Immature natural killer cell (primary cell): Measurements from ENCODE around the gene AP3B1. TPM values are rescaled to one million over a fixed set of nuclear protein-coding genes. Genes with fewer than 3 reads are reported as not detected.
A peak's percentile ranks its signal among the peaks of the same experiment; 100 is the strongest.

Experiments
- DNase-seq, 3 donors: peaks; one replicate each; pipeline ENCODE4 v3.0.0; 2022; ENCODE audit warnings: mixed read lengths in 1 of 3
- H3K27ac Mint-ChIP-seq, 6 donors: one replicate each; pipeline ENCODE4 v1.8.0; 2020; ENCODE audit warnings: mixed read lengths in 6 of 6, mild to moderate bottlenecking in 5 of 6, inconsistent platforms in 4 of 6, moderate library complexity in 3 of 6
- H3K27me3 Mint-ChIP-seq, 3 donors: one replicate each; pipeline ENCODE4 v1.8.0; 2020 to 2021; ENCODE audit warnings: low read depth in 3 of 3, mild to moderate bottlenecking in 3 of 3, mixed read lengths in 3 of 3, moderate library complexity in 3 of 3, inconsistent platforms in 1 of 3
- H3K36me3 Mint-ChIP-seq, 3 donors: one replicate each; pipeline ENCODE4 v1.8.0; 2020; ENCODE audit warnings: mixed read lengths in 3 of 3, inconsistent platforms in 2 of 3, mild to moderate bottlenecking in 2 of 3
- H3K4me1 Mint-ChIP-seq, 2 donors: one replicate each; pipeline ENCODE4 v1.8.0; 2020; ENCODE audit warnings: inconsistent platforms in 2 of 2, mild to moderate bottlenecking in 2 of 2, mixed read lengths in 2 of 2, moderate library complexity in 1 of 2
- H3K4me3 Mint-ChIP-seq, 5 donors: one replicate each; pipeline ENCODE4 v1.8.0; 2020; ENCODE audit warnings: mild to moderate bottlenecking in 5 of 5, mixed read lengths in 5 of 5, inconsistent platforms in 3 of 5, moderate library complexity in 3 of 5
- H3K9me3 Mint-ChIP-seq, 6 donors: one replicate each; pipeline ENCODE4 v1.8.0; 2020; ENCODE audit warnings: mild to moderate bottlenecking in 6 of 6, mixed read lengths in 6 of 6, inconsistent platforms in 4 of 6, moderate library complexity in 3 of 6
- polyA plus RNA-seq, 3 donors: library from polyadenylated mRNA; unstranded; fragments of 300-500 nt; fragmentation: Illumina TruSeq; gene quantifications; one replicate each; pipeline ENCODE4 v1.2.3, GENCODE V29; 2021

Gene AP3B1
- polyA plus RNA-seq, 3 donors from 2014 or later, result 11.6 to 31.7 (median 19.2) TPM

- DNase-seq, result no peak
- H3K27me3 Mint-ChIP-seq, result peaks cover 5 to 23% (median 13%) of the 10 kb centered on the region in 3 donors
- H3K4me1 Mint-ChIP-seq, result peaks cover 6 to 22% of the 10 kb centered on the region in 2 donors
- H3K27ac Mint-ChIP-seq, result no peak overlapping the region
- peaks cover 0 to 2% (median 0%) of the 10 kb centered on the region in 6 donors for H3K9me3 Mint-ChIP-seq
- peaks cover 0 to 12% (median 0%) of the 10 kb centered on the region in 3 donors for H3K36me3 Mint-ChIP-seq
- no peak overlapping the region for H3K4me3 Mint-ChIP-seq
Observed at GRCh38 chr5:77963795-77964194, 330.7 kb downstream of the AP3B1 start.

GRCh38 chr5:77960863-77961396, 333.6 kb downstream of the AP3B1 start:
- H3K4me1 Mint-ChIP-seq, result peaks cover 6 to 27% of the 10 kb centered on the region in 2 donors

GRCh38 chr5:77960305-77960704, 334.2 kb downstream of the AP3B1 start:
- peaks cover 0 to 5% (median 0%) of the 10 kb centered on the region in 3 donors for H3K36me3 Mint-ChIP-seq
- no peaks in the 10 kb centered on the region for H3K9me3 Mint-ChIP-seq
- DNase-seq, result no peak
- H3K4me3 Mint-ChIP-seq, result no peak overlapping the region
- peaks cover 6 to 27% of the 10 kb centered on the region in 2 donors for H3K4me1 Mint-ChIP-seq
- peaks cover 5 to 29% (median 19%) of the 10 kb centered on the region in 3 donors for H3K27me3 Mint-ChIP-seq
- H3K27ac Mint-ChIP-seq, result no peak overlapping the region

More at GRCh38 chr5:77960863-77961396, 333.6 kb downstream of the AP3B1 start:
- Mint-ChIP-seq H3K4me3 (peak overlapping the region in 1 of 5 donors; percentile 23), H3K27ac (no peak overlapping the region), H3K27me3 (peaks cover 5 to 29% (median 22%) of the 10 kb centered on the region in 3 donors), H3K9me3 (no peaks in the 10 kb centered on the region), H3K36me3 (peaks cover 0 to 5% (median 0%) of the 10 kb centered on the region in 3 donors)
- DNase-seq, result peak in 2 of 3 donors; percentile 19 to 32

DNA sequence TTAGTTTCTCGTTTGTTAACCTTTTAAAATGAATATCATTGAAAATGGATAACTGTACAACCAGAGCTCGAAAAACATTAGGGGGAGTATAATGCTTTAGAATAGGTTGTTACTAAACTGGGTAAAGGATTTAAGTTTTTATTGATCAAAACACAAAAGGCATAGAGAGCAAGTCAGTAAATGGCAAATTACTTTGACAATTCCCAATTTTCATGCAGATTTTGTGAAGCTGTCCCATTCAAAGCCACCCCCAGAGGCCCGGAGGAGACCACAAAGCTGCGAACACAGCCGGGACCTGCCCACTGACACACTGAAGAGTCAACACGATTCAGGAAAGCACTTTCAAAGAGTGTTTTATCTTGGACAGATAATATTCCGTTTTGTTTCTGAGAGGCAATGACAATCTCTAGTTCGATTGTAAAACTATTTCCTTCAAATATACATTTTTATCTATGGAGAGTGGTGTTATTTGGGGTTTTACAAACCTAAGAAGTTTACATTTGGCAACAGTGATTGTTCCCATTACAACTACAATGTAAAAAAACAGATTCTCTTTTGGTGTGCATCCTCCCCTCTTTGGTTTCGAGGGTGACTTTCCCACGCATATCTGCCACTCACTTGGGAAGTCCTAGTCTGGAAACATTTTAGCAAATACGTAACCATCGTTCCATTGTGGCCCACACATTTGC, 335.7 kb downstream of the AP3B1 start:
- H3K9me3 Mint-ChIP-seq, result no peaks in the 10 kb centered on the region
- no peaks in the 10 kb centered on the region for H3K36me3 Mint-ChIP-seq
- no peak overlapping the region for H3K4me3 Mint-ChIP-seq
- peaks cover 6 to 27% of the 10 kb centered on the region in 2 donors for H3K4me1 Mint-ChIP-seq
- peaks cover 5 to 28% (median 19%) of the 10 kb centered on the region in 3 donors for H3K27me3 Mint-ChIP-seq
- no peak overlapping the region for H3K27ac Mint-ChIP-seq
- no peak for DNase-seq

DNA sequence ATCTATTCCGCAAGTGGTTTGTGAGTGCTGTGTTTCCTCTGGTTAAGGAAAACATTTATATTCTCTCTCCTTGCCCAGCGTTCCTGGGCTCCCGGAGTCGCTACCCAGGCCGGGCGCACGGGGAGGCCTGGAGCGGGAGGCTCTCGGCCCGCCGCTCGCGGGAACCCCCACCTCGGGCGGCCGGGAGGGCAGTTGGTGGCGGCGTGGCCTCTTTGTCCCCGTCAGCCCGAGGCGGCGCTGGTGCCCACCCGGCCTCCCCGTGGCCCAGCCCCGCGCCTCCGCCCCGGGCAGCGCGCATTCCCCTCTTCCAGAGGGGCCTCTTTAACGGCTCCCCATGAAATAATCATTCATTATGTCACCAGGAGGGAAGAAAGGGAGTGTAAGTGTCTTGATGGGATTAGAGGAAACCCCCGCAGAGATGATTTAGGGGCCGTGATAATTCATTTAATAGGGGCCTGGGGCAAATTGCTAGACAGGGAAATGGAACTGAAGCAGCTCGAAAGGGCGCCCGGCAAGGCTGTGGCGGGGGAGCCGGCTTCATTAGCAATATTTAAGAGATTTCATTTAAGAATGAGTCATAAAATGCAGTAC, 336.5 kb downstream of the AP3B1 start:
- Mint-ChIP-seq H3K9me3 (no peaks in the 10 kb centered on the region), H3K36me3 (no peaks in the 10 kb centered on the region), H3K27ac (no peak overlapping the region), H3K4me1 (peaks cover 6 to 27% of the 10 kb centered on the region in 2 donors), H3K4me3 (no peak overlapping the region), H3K27me3 (peaks cover 5 to 28% (median 19%) of the 10 kb centered on the region in 3 donors)
- no peak for DNase-seq

DNA sequence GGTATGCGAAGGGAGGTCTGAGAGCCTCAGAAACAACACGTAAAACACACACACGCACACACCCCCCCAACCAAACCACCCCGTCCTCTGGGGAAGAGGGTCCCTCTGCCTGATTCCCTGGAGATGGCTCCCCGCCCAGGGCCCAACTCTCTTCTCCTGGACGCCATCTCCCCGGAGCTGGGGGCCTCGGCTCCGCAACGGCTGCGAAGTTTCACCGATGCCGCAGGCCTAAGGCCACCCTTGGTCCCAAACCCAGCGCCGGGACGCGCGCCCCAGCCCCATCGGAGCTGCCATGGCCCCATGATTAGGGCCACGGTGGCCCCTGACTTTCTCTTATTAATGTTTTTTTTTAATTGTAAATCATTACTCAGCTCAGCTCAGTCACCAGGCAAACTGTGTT, 337.0 kb downstream of the AP3B1 start:
- H3K4me3 Mint-ChIP-seq, result no peak overlapping the region
- H3K27me3 Mint-ChIP-seq, result peaks cover 4 to 30% (median 19%) of the 10 kb centered on the region in 3 donors
- peaks cover 6 to 27% of the 10 kb centered on the region in 2 donors for H3K4me1 Mint-ChIP-seq
- no peaks in the 10 kb centered on the region for H3K36me3 Mint-ChIP-seq
- H3K9me3 Mint-ChIP-seq, result no peaks in the 10 kb centered on the region
- DNase-seq, result no peak
- no peak overlapping the region for H3K27ac Mint-ChIP-seq

- Mint-ChIP-seq H3K27ac (no peak overlapping the region), H3K36me3 (no peaks in the 10 kb centered on the region), H3K4me1 (peaks cover 6 to 27% of the 10 kb centered on the region in 2 donors), H3K4me3 (no peak overlapping the region), H3K9me3 (no peaks in the 10 kb centered on the region), H3K27me3 (peaks cover 7 to 28% (median 19%) of the 10 kb centered on the region in 3 donors)
- DNase-seq, result no peak
Observed at GRCh38 chr5:77957081-77957480, 337.4 kb downstream of the AP3B1 start.

DNA sequence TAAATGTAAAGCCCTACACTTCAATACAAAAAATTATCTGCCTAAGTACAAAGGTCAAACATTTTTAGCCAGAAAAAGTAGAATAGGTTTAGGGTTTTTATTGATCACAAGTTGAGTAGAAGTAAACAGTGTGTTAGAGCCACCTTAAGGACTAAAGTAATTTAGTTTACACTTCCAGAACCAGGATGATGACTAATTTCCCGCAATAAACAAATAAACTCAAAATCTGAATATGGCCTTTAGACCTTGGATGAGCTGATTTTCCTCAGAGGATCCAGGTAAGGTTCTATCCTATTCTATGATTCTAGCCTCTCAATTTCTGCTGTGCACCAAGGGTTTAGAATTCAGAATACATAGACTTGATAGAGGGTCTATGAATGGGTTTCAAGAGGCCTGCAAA, 338.9 kb downstream of the AP3B1 start:
- Mint-ChIP-seq H3K4me1 (peaks cover 4 to 19% of the 10 kb centered on the region in 2 donors), H3K36me3 (no peaks in the 10 kb centered on the region), H3K27ac (no peak overlapping the region), H3K27me3 (peaks cover 7 to 30% (median 19%) of the 10 kb centered on the region in 3 donors), H3K4me3 (no peak overlapping the region), H3K9me3 (no peaks in the 10 kb centered on the region)
- no peak for DNase-seq

DNA sequence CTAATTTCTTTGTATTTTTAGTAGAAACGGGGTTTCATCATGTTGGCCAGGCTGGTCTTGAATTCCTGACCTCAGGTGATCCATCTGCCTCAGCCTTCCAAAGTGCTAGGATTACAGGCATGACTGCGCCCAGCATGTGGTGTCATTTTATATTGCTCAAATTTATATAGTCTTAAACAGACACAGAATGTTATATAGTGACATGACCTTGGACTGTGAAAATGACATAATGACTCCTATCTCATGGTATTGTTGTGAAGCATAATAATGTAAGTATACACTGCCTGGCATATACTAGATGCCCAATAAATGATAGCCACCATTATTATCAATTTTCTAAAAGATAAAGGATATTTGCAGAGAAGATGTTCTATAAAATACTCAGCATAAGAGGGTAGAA, 341.1 kb downstream of the AP3B1 start:
- H3K27ac Mint-ChIP-seq, result no peak overlapping the region

GRCh38 chr5:77952636-77953212, 341.8 kb downstream of the AP3B1 start:
- no peak overlapping the region for H3K4me3 Mint-ChIP-seq
- no peaks in the 10 kb centered on the region for H3K36me3 Mint-ChIP-seq
- no peak for DNase-seq
- H3K9me3 Mint-ChIP-seq, result peaks cover 0 to 2% (median 0%) of the 10 kb centered on the region in 6 donors
- no peak overlapping the region for H3K27ac Mint-ChIP-seq
- no peaks in the 10 kb centered on the region for H3K4me1 Mint-ChIP-seq
- H3K27me3 Mint-ChIP-seq, result peaks cover 9 to 16% (median 14%) of the 10 kb centered on the region in 3 donors

More for the DNA sequence above, 341.1 kb downstream of the AP3B1 start:
- no peak for DNase-seq
- Mint-ChIP-seq H3K4me1 (peaks cover 0 to 2% of the 10 kb centered on the region in 2 donors), H3K4me3 (no peak overlapping the region), H3K36me3 (no peaks in the 10 kb centered on the region), H3K9me3 (peaks cover 0 to 2% (median 0%) of the 10 kb centered on the region in 6 donors), H3K27me3 (peaks cover 9 to 18% (median 16%) of the 10 kb centered on the region in 3 donors)

Other genes starting within 250 kb of the AP3B1 start
- gene SCAMP1, start 65.9 kb upstream of the AP3B1 start, polyA plus RNA-seq, result 10 to 100 TPM; 30.6 to 42.4 (median 42.0) TPM